Lower lobe of right lung (tissue), 2 donors: ENCODE measurements around the gene SPANXD. TPM values are rescaled to one million over a fixed set of nuclear protein-coding genes. Genes with fewer than 3 reads are reported as not detected.
A peak's percentile ranks its signal among the peaks of the same experiment; 100 is the strongest.

Experiments used
- ATAC-seq, 2 donors: fragments of 200-7000 bp; cut with Tn5 transposase; one replicate each; pipeline ENCODE4 v1.9.1; 2020 to 2022; ENCODE audit warnings: mild to moderate bottlenecking in 2 of 2, moderate library complexity in 2 of 2
- DNase-seq: peaks from one replicate; pipeline ENCODE4 v3.0.0-alpha.2; 2020
- H3K27ac ChIP-seq: fragments of 200-600 bp; one replicate; pipeline ENCODE4 v1.8.0; 2022
- H3K27me3 ChIP-seq: fragments of 200-600 bp; one replicate; pipeline ENCODE4 v1.8.0; 2022; ENCODE audit warnings: low read depth
- H3K36me3 ChIP-seq: fragments of 200-600 bp; one replicate; pipeline ENCODE4 v1.8.0; 2022; ENCODE audit warnings: mild to moderate bottlenecking
- H3K4me1 ChIP-seq: fragments of 200-600 bp; one replicate; pipeline ENCODE4 v1.8.0; 2022
- H3K4me3 ChIP-seq: fragments of 200-600 bp; one replicate; pipeline ENCODE4 v1.8.0; 2022; ENCODE audit warnings: mild to moderate bottlenecking
- H3K9me3 ChIP-seq: fragments of 200-600 bp; one replicate; pipeline ENCODE4 v1.8.0; 2022
- CTCF ChIP-seq: fragments of 200-600 bp; IDR thresholded peaks from one replicate; pipeline ENCODE4 v1.8.0; 2022; ENCODE audit warnings: antibody characterized with exemption, mild to moderate bottlenecking
- intact Hi-C: fragments of 100-400 bp; cut with DNase I; formaldehyde crosslinking; loops from one replicate; pipeline ENCODE4 v1.11.0; 2022
- total RNA-seq: library from RNA; stranded (reverse); fragmentation: NEBNext Ultra II Directional; extraction: Animal tissue kit (Norgen Biotek cat#: 25700); gene quantifications from one replicate; pipeline ENCODE4 v1.2.1, GENCODE V29; 2021
- donor health status: DM: no; HTN: yes; CAD: no; lungs with severe emphysema.

SPANXD gene
- total RNA-seq, 1 donor from 2014 or later = not detected

GRCh38 chrX:141714680-141715079 is 16.1 kb upstream of the SPANXD start:
- DNase-seq = no peak
- Histone ChIP-seq H3K36me3 (no peaks in the 10 kb centered on the region), H3K27ac (no peak overlapping the region), H3K9me3 (no peaks in the 10 kb centered on the region), H3K27me3 (no peaks in the 10 kb centered on the region), H3K4me1 (no peaks in the 10 kb centered on the region), H3K4me3 (no peak overlapping the region)
- intact Hi-C loops = no loop called here
- no peak for ATAC-seq
- TF ChIP-seq CTCF = no peak

GRCh38 chrX:141701072-141701471 is 2.5 kb upstream of the SPANXD start:
- ATAC-seq = no peak
- H3K27ac ChIP-seq = no peak overlapping the region
- no peaks in the 10 kb centered on the region for H3K9me3 ChIP-seq
- intact Hi-C loops = no loop called here
- TF ChIP-seq CTCF = no peak
- DNase-seq = no peak
- H3K4me3 ChIP-seq = no peak overlapping the region
- H3K27me3 ChIP-seq = no peaks in the 10 kb centered on the region
- H3K4me1 ChIP-seq = no peaks in the 10 kb centered on the region
- no peaks in the 10 kb centered on the region for H3K36me3 ChIP-seq

GRCh38 chrX:141673946-141674345 is 24.6 kb downstream of the SPANXD start:
- no peak for TF ChIP-seq CTCF
- no peak for ATAC-seq
- DNase-seq = no peak
- no peaks in the 10 kb centered on the region for H3K9me3 ChIP-seq
- H3K27me3 ChIP-seq = no peaks in the 10 kb centered on the region
- H3K4me3 ChIP-seq = no peak overlapping the region
- no peaks in the 10 kb centered on the region for H3K4me1 ChIP-seq
- H3K27ac ChIP-seq = no peak overlapping the region
- intact Hi-C loops = no loop called here
- H3K36me3 ChIP-seq = no peaks in the 10 kb centered on the region

- Histone ChIP-seq H3K27me3 (no peaks in the 10 kb centered on the region), H3K4me1 (no peaks in the 10 kb centered on the region), H3K9me3 (no peaks in the 10 kb centered on the region), H3K36me3 (no peaks in the 10 kb centered on the region), H3K27ac (no peak overlapping the region), H3K4me3 (no peak overlapping the region)
- DNase-seq (no peak), ATAC-seq (peak; percentile 25 to 71)
- no peak for TF ChIP-seq CTCF
- intact Hi-C loops = no loop called here
Measured at GRCh38 chrX:141669689-141670088, 28.9 kb downstream of the SPANXD start.

- DNase-seq (no peak), ATAC-seq (no peak)
- TF ChIP-seq CTCF = no peak
- H3K27me3 ChIP-seq = no peaks in the 10 kb centered on the region
- no peaks in the 10 kb centered on the region for H3K9me3 ChIP-seq
- H3K4me3 ChIP-seq = no peak overlapping the region
- intact Hi-C loops = no loop called here
- no peaks in the 10 kb centered on the region for H3K36me3 ChIP-seq
- H3K4me1 ChIP-seq = no peaks in the 10 kb centered on the region
- H3K27ac ChIP-seq = no peak overlapping the region
Measured at GRCh38 chrX:141668371-141668770, 30.2 kb downstream of the SPANXD start.

GRCh38 chrX:141662781-141663180 is 35.8 kb downstream of the SPANXD start:
- no peak overlapping the region for H3K4me3 ChIP-seq

More at GRCh38 chrX:141662781-141663180, 35.8 kb downstream of the SPANXD start:
- no peaks in the 10 kb centered on the region for H3K4me1 ChIP-seq
- TF ChIP-seq CTCF = no peak
- H3K9me3 ChIP-seq = no peaks in the 10 kb centered on the region
- ATAC-seq = no peak
- H3K27me3 ChIP-seq = no peaks in the 10 kb centered on the region
- H3K36me3 ChIP-seq = no peaks in the 10 kb centered on the region
- DNase-seq = no peak
- intact Hi-C loops = no loop called here
- no peak overlapping the region for H3K27ac ChIP-seq
